ENCODE results near the gene SH3BP5L. TPM values are rescaled to one million over a fixed set of nuclear protein-coding genes. Genes with fewer than 3 reads are reported as not detected.

Gene SH3BP5L
- total and polyA plus RNA-seq, 2 donors = 15.0 to 16.1 TPM

GRCh38 chr1:248818505-248819374, 7.0 kb downstream of the SH3BP5L start:
- Histone ChIP-seq H3K9me3 (ENCODE audit: control insufficient read depth in 2 of 2, insufficient read depth in 1 of 2, low read length in 1 of 2) (no peaks in the 10 kb centered on the region), H3K27me3 (ENCODE audit: control insufficient read depth in 2 of 2, insufficient read depth in 1 of 2, low read length in 1 of 2) (no peaks in the 10 kb centered on the region), H3K36me3 (ENCODE audit: control insufficient read depth in 2 of 2, insufficient read depth in 2 of 2, low read length in 1 of 2) (peaks cover 65 to 68% of the 10 kb centered on the region in 2 donors), H3K27ac (ENCODE audit: low read depth in 1 of 2, low read length in 1 of 2) (no peak overlapping the region), H3K4me3 (ENCODE audit: low read length in 2 of 2) (no peak overlapping the region), H3K4me1 (ENCODE audit: control insufficient read depth in 2 of 2, insufficient read depth in 2 of 2, low read length in 2 of 2) (peaks cover 15 to 30% of the 10 kb centered on the region in 2 donors)
- no peak for DNase-seq (ENCODE audit: low read depth in 6 of 9, low spot score in 9 of 9)
- 91% methylated on average over 5 of the region's 5 CpGs for WGBS

- Histone ChIP-seq H3K4me3 (ENCODE audit: low read length in 2 of 2) (no peak overlapping the region), H3K9me3 (ENCODE audit: control insufficient read depth in 2 of 2, insufficient read depth in 1 of 2, low read length in 1 of 2) (peaks cover 0 to 2% of the 10 kb centered on the region in 2 donors), H3K27ac (ENCODE audit: low read depth in 1 of 2, low read length in 1 of 2) (no peak overlapping the region), H3K4me1 (ENCODE audit: control insufficient read depth in 2 of 2, insufficient read depth in 2 of 2, low read length in 2 of 2) (peaks cover 5 to 21% of the 10 kb centered on the region in 2 donors), H3K36me3 (ENCODE audit: control insufficient read depth in 2 of 2, insufficient read depth in 2 of 2, low read length in 1 of 2) (peaks cover 74 to 79% of the 10 kb centered on the region in 2 donors), H3K27me3 (ENCODE audit: control insufficient read depth in 2 of 2, insufficient read depth in 1 of 2, low read length in 1 of 2) (no peaks in the 10 kb centered on the region)
- DNase-seq (ENCODE audit: low read depth in 6 of 9, low spot score in 9 of 9) = no peak
- 63% methylated on average over 6 of the region's 6 CpGs for WGBS
These were observed 8.7 kb downstream of the SH3BP5L start for GRCh38 chr1:248817065-248817464.

- Histone ChIP-seq H3K4me3 (ENCODE audit: low read length in 2 of 2) (no peak overlapping the region), H3K27ac (ENCODE audit: low read depth in 1 of 2, low read length in 1 of 2) (peak overlapping the region in 1 of 2 donors; percentile 50), H3K36me3 (ENCODE audit: control insufficient read depth in 2 of 2, insufficient read depth in 2 of 2, low read length in 1 of 2) (peaks cover 74 to 82% of the 10 kb centered on the region in 2 donors), H3K9me3 (ENCODE audit: control insufficient read depth in 2 of 2, insufficient read depth in 1 of 2, low read length in 1 of 2) (peaks cover 0 to 2% of the 10 kb centered on the region in 2 donors), H3K27me3 (ENCODE audit: control insufficient read depth in 2 of 2, insufficient read depth in 1 of 2, low read length in 1 of 2) (no peaks in the 10 kb centered on the region), H3K4me1 (ENCODE audit: control insufficient read depth in 2 of 2, insufficient read depth in 2 of 2, low read length in 2 of 2) (peaks cover 2 to 18% of the 10 kb centered on the region in 2 donors)
- 93% methylated on average over 13 of the region's 13 CpGs for WGBS
- DNase-seq (ENCODE audit: low read depth in 6 of 9, low spot score in 9 of 9) = no peak
These were observed 9.5 kb downstream of the SH3BP5L start for GRCh38 chr1:248816042-248816851.

GRCh38 chr1:248815407-248816034, 10.2 kb downstream of the SH3BP5L start:
- H3K4me3 ChIP-seq (ENCODE audit: low read length in 2 of 2) = no peak overlapping the region
- peak overlapping the region in 1 of 2 donors; percentile 40 for H3K27ac ChIP-seq (ENCODE audit: low read depth in 1 of 2, low read length in 1 of 2)
- no peaks in the 10 kb centered on the region for H3K27me3 ChIP-seq (ENCODE audit: control insufficient read depth in 2 of 2, insufficient read depth in 1 of 2, low read length in 1 of 2)
- peaks cover 0 to 2% of the 10 kb centered on the region in 2 donors for H3K9me3 ChIP-seq (ENCODE audit: control insufficient read depth in 2 of 2, insufficient read depth in 1 of 2, low read length in 1 of 2)
- peaks cover 2 to 18% of the 10 kb centered on the region in 2 donors for H3K4me1 ChIP-seq (ENCODE audit: control insufficient read depth in 2 of 2, insufficient read depth in 2 of 2, low read length in 2 of 2)
- WGBS = 97% methylated on average over 10 of the region's 10 CpGs
- peaks cover 68 to 81% of the 10 kb centered on the region in 2 donors for H3K36me3 ChIP-seq (ENCODE audit: control insufficient read depth in 2 of 2, insufficient read depth in 2 of 2, low read length in 1 of 2)
- DNase-seq (ENCODE audit: low read depth in 6 of 9, low spot score in 9 of 9) = no peak

- peaks cover 0 to 2% of the 10 kb centered on the region in 2 donors for H3K9me3 ChIP-seq (ENCODE audit: control insufficient read depth in 2 of 2, insufficient read depth in 1 of 2, low read length in 1 of 2)
- H3K4me3 ChIP-seq (ENCODE audit: low read length in 2 of 2) = no peak overlapping the region
- WGBS = 91% methylated on average over 16 of the region's 16 CpGs
- no peak for DNase-seq (ENCODE audit: low read depth in 6 of 9, low spot score in 9 of 9)
- no peaks in the 10 kb centered on the region for H3K27me3 ChIP-seq (ENCODE audit: control insufficient read depth in 2 of 2, insufficient read depth in 1 of 2, low read length in 1 of 2)
- no peak overlapping the region for H3K27ac ChIP-seq (ENCODE audit: low read depth in 1 of 2, low read length in 1 of 2)
- peaks cover 2 to 17% of the 10 kb centered on the region in 2 donors for H3K4me1 ChIP-seq (ENCODE audit: control insufficient read depth in 2 of 2, insufficient read depth in 2 of 2, low read length in 2 of 2)
- H3K36me3 ChIP-seq (ENCODE audit: control insufficient read depth in 2 of 2, insufficient read depth in 2 of 2, low read length in 1 of 2) = peaks cover 62 to 74% of the 10 kb centered on the region in 2 donors
These were observed 11.4 kb downstream of the SH3BP5L start for GRCh38 chr1:248814351-248814750.

GRCh38 chr1:248813546-248813945, 12.2 kb downstream of the SH3BP5L start:
- no peaks in the 10 kb centered on the region for H3K27me3 ChIP-seq (ENCODE audit: control insufficient read depth in 2 of 2, insufficient read depth in 1 of 2, low read length in 1 of 2)
- peaks cover 59 to 71% of the 10 kb centered on the region in 2 donors for H3K36me3 ChIP-seq (ENCODE audit: control insufficient read depth in 2 of 2, insufficient read depth in 2 of 2, low read length in 1 of 2)
- no peak overlapping the region for H3K4me3 ChIP-seq (ENCODE audit: low read length in 2 of 2)
- no peak overlapping the region for H3K27ac ChIP-seq (ENCODE audit: low read depth in 1 of 2, low read length in 1 of 2)
- H3K9me3 ChIP-seq (ENCODE audit: control insufficient read depth in 2 of 2, insufficient read depth in 1 of 2, low read length in 1 of 2) = peaks cover 0 to 2% of the 10 kb centered on the region in 2 donors
- H3K4me1 ChIP-seq (ENCODE audit: control insufficient read depth in 2 of 2, insufficient read depth in 2 of 2, low read length in 2 of 2) = peaks cover 0 to 9% of the 10 kb centered on the region in 2 donors
- WGBS = 99% methylated on average over 8 of the region's 8 CpGs
- DNase-seq (ENCODE audit: low read depth in 6 of 9, low spot score in 9 of 9) = no peak

GRCh38 chr1:248812736-248813425, 12.8 kb downstream of the SH3BP5L start:
- DNase-seq (ENCODE audit: low read depth in 6 of 9, low spot score in 9 of 9) = no peak
- peaks cover 55 to 67% of the 10 kb centered on the region in 2 donors for H3K36me3 ChIP-seq (ENCODE audit: control insufficient read depth in 2 of 2, insufficient read depth in 2 of 2, low read length in 1 of 2)
- H3K9me3 ChIP-seq (ENCODE audit: control insufficient read depth in 2 of 2, insufficient read depth in 1 of 2, low read length in 1 of 2) = peaks cover 0 to 2% of the 10 kb centered on the region in 2 donors

More at GRCh38 chr1:248812736-248813425, 12.8 kb downstream of the SH3BP5L start:
- Histone ChIP-seq H3K4me3 (ENCODE audit: low read length in 2 of 2) (no peak overlapping the region), H3K27me3 (ENCODE audit: control insufficient read depth in 2 of 2, insufficient read depth in 1 of 2, low read length in 1 of 2) (no peaks in the 10 kb centered on the region), H3K27ac (ENCODE audit: low read depth in 1 of 2, low read length in 1 of 2) (no peak overlapping the region), H3K4me1 (ENCODE audit: control insufficient read depth in 2 of 2, insufficient read depth in 2 of 2, low read length in 2 of 2) (peaks cover 0 to 7% of the 10 kb centered on the region in 2 donors)
- 98% methylated on average over 23 of the region's 23 CpGs for WGBS

All from thymus (tissue), 11 donors.